Osteocyte (in vitro differentiated cells): Measurements from ENCODE around the gene HIVEP3. TPM values are rescaled to one million over a fixed set of nuclear protein-coding genes. Genes with fewer than 3 reads are reported as not detected.

ENCODE experiments used
- DNase-seq: peaks from one replicate; pipeline ENCODE4 v3.0.0; 2021; ENCODE audit warnings: mixed read lengths; ENCODE audit not compliant: unreplicated experiment; ENCODE audit errors: extremely low spot score
- H3K27ac Mint-ChIP-seq: one replicate; pipeline ENCODE4 v1.8.0; 2021; ENCODE audit warnings: mild to moderate bottlenecking, mixed read lengths; ENCODE audit not compliant: unreplicated experiment
- H3K27me3 Mint-ChIP-seq: one replicate; pipeline ENCODE4 v1.8.0; 2021; ENCODE audit warnings: mixed read lengths; ENCODE audit not compliant: unreplicated experiment
- H3K36me3 Mint-ChIP-seq: one replicate; pipeline ENCODE4 v1.8.0; 2021; ENCODE audit warnings: mixed read lengths; ENCODE audit not compliant: unreplicated experiment
- H3K4me1 Mint-ChIP-seq: one replicate; pipeline ENCODE4 v1.8.0; 2021; ENCODE audit warnings: mixed read lengths; ENCODE audit not compliant: unreplicated experiment
- H3K4me3 Mint-ChIP-seq: one replicate; pipeline ENCODE4 v1.8.0; 2021; ENCODE audit warnings: mild to moderate bottlenecking, moderate library complexity, mixed read lengths; ENCODE audit not compliant: unreplicated experiment
- H3K9me3 Mint-ChIP-seq: one replicate; pipeline ENCODE4 v1.8.0; 2021; ENCODE audit warnings: mixed read lengths; ENCODE audit not compliant: unreplicated experiment
- CTCF ChIP-seq: fragments of 200-600 bp; sonication (generic); IDR thresholded peaks from 2 replicates; pipeline ENCODE4 v1.5.0; 2021; ENCODE audit warnings: antibody characterized with exemption, mild to moderate bottlenecking, moderate library complexity
- total RNA-seq: library from RNA; stranded (reverse); gene quantifications from 2 replicates; pipeline ENCODE4 v1.2.1, GENCODE V29; 2021

The HIVEP3 gene
- total RNA-seq, 1 donor from 2014 or later = 0.97 TPM

- no peak overlapping the region for H3K27ac Mint-ChIP-seq
- no peaks in the 10 kb centered on the region for H3K4me1 Mint-ChIP-seq
- no peak overlapping the region for H3K4me3 Mint-ChIP-seq
- H3K36me3 Mint-ChIP-seq = no peaks in the 10 kb centered on the region
- no peak for DNase-seq
- no peak for TF ChIP-seq CTCF
- H3K9me3 Mint-ChIP-seq = peaks cover 5% of the 10 kb centered on the region
- H3K27me3 Mint-ChIP-seq = peaks cover 10% of the 10 kb centered on the region
Observed at GRCh38 chr1:41545996-41546832, 372.5 kb downstream of the HIVEP3 start.

GRCh38 chr1:41542196-41542930 is 376.4 kb downstream of the HIVEP3 start:
- Mint-ChIP-seq H3K4me3 (no peak overlapping the region), H3K36me3 (no peaks in the 10 kb centered on the region), H3K27ac (no peak overlapping the region), H3K27me3 (no peaks in the 10 kb centered on the region), H3K4me1 (peaks cover 8% of the 10 kb centered on the region), H3K9me3 (no peaks in the 10 kb centered on the region)
- TF ChIP-seq CTCF = no peak
- DNase-seq = no peak

GRCh38 chr1:41541592-41541952 is 377.1 kb downstream of the HIVEP3 start:
- no peaks in the 10 kb centered on the region for H3K36me3 Mint-ChIP-seq
- H3K27me3 Mint-ChIP-seq = no peaks in the 10 kb centered on the region
- no peak for DNase-seq
- no peak for TF ChIP-seq CTCF
- peaks cover 16% of the 10 kb centered on the region for H3K4me1 Mint-ChIP-seq
- no peaks in the 10 kb centered on the region for H3K9me3 Mint-ChIP-seq
- no peak overlapping the region for H3K4me3 Mint-ChIP-seq
- no peak overlapping the region for H3K27ac Mint-ChIP-seq

GRCh38 chr1:41540886-41541591 is 377.7 kb downstream of the HIVEP3 start:
- DNase-seq = no peak
- H3K9me3 Mint-ChIP-seq = no peaks in the 10 kb centered on the region

More at GRCh38 chr1:41540886-41541591, 377.7 kb downstream of the HIVEP3 start:
- Mint-ChIP-seq H3K27ac (no peak overlapping the region), H3K4me1 (peaks cover 16% of the 10 kb centered on the region), H3K36me3 (no peaks in the 10 kb centered on the region), H3K27me3 (no peaks in the 10 kb centered on the region), H3K4me3 (no peak overlapping the region)
- TF ChIP-seq CTCF = no peak
